HG02885 (cell line): ENCODE measurements around the gene S100A13.
"Not testable (repeated sequence)": the region's sequence is repeated elsewhere in the genome, so short reads cannot be mapped to it uniquely, and the experiment has no call there.

ENCODE experiments used
- ATAC-seq: cut with Tn5 transposase; IDR thresholded peaks from one replicate; pipeline ENCODE4 v1.9.1; 2021; ENCODE audit warnings: mild to moderate bottlenecking; ENCODE audit not compliant: unreplicated experiment, poor library complexity

S100A13 gene

GRCh38 chr1:153575497-153575896 is 51.8 kb downstream of the S100A13 start:
- ATAC-seq: not testable (repeated sequence)

- ATAC-seq: not testable (repeated sequence)
Observed at GRCh38 chr1:153575081-153575491, 52.2 kb downstream of the S100A13 start.

GRCh38 chr1:153573351-153573750 is 54.0 kb downstream of the S100A13 start:
- no peak for ATAC-seq

GRCh38 chr1:153572569-153573015 is 54.7 kb downstream of the S100A13 start:
- ATAC-seq: no peak

- ATAC-seq: no peak
Observed at GRCh38 chr1:153571706-153572105, 55.6 kb downstream of the S100A13 start.

GRCh38 chr1:153570874-153571273 is 56.4 kb downstream of the S100A13 start:
- ATAC-seq: no peak

- no peak for ATAC-seq
Observed at GRCh38 chr1:153569465-153569864, 57.8 kb downstream of the S100A13 start.
